ENCODE measurements around the gene GPLD1.
"Not testable (repeated sequence)": the region's sequence is repeated elsewhere in the genome, so short reads cannot be mapped to it uniquely, and the experiment has no call there.

DNA sequence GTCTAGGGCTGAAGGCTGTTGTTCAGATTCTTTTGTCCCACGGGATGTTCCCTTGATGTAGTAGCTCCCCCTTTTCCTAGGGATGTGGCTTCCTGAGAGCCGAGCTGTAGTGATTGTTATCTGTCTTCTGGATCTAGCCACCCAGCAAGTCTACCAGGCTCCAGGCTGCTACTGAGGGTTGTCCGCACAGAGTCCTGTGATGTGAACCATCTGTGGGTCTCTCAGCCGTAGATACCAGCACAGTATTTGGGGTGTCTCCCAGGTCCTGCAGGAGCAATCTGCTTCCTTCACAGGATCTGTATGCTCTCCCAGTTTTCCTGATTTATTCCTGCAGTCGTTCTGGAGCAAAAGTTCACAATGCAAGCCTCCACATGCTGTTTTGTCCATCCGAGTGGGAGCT is 22.6 kb upstream of the GPLD1 start:
- TF ChIP-seq EZH2 (IDR thresholded peaks at IDR 0.05; ENCODE audit: low read length, missing control alignments); CTCF (conservative IDR thresholded peaks at IDR 0.05 in 1 of 2, IDR thresholded peaks at IDR 0.05 in 1 of 2; ENCODE audit: low read depth in 1 of 2, low read length in 2 of 2): not testable (repeated sequence)
